Ovary (tissue), 3 donors: ENCODE data around the gene MRPS14.

Source experiments
- POLR2A ChIP-seq: fragments of 450-650 bp; IDR thresholded peaks from one replicate; pipeline ENCODE4 v1.6.1; 2017; ENCODE audit warnings: antibody characterized with exemption, mild to moderate bottlenecking, moderate library complexity
- TF ChIP-seq, protein P1 (sequence below), 3 donors: fragments of 450-650 bp in 2 of 3; fragments of 200-600 bp in 1 of 3; IDR thresholded peaks; one replicate each; pipeline versions ENCODE4 v1.5.1 to v1.8.0; 2016 to 2022; ENCODE audit warnings: antibody characterized with exemption in 3 of 3, mild to moderate bottlenecking in 1 of 3
- donor health status: DM: no; HTN: no; CAD: no.

DNA sequence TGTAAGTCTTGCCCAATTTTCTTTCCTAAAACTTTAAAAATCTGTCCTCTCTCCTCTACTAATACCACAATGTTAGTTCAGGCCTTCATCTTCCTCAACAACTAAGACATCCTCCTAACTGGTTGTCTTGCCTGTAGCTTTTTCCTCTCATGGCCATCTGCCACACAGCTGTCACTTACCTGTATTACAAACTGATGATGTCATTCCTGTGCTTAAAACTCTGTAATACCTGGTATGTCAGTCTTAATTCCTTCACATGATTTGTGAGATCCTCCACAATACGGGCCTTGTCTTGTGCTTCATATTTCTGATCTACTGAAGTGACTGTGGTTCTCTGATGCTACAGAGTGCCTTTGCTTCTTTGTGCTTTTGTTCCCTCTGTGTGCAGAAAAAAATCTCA is 9.8 kb downstream of the MRPS14 start:
- TF ChIP-seq, protein P1, sequence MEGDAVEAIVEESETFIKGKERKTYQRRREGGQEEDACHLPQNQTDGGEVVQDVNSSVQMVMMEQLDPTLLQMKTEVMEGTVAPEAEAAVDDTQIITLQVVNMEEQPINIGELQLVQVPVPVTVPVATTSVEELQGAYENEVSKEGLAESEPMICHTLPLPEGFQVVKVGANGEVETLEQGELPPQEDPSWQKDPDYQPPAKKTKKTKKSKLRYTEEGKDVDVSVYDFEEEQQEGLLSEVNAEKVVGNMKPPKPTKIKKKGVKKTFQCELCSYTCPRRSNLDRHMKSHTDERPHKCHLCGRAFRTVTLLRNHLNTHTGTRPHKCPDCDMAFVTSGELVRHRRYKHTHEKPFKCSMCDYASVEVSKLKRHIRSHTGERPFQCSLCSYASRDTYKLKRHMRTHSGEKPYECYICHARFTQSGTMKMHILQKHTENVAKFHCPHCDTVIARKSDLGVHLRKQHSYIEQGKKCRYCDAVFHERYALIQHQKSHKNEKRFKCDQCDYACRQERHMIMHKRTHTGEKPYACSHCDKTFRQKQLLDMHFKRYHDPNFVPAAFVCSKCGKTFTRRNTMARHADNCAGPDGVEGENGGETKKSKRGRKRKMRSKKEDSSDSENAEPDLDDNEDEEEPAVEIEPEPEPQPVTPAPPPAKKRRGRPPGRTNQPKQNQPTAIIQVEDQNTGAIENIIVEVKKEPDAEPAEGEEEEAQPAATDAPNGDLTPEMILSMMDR (IDR thresholded peaks at IDR 0.05): no peak
- TF ChIP-seq POLR2A: no peak
